HG03135 (cell line): Measurements from ENCODE around the gene NPHP4.

Source experiments
- ATAC-seq: cut with Tn5 transposase; IDR thresholded peaks from one replicate; pipeline ENCODE4 v1.9.1; 2021; ENCODE audit warnings: mild to moderate bottlenecking, moderate library complexity; ENCODE audit not compliant: unreplicated experiment

Gene NPHP4

DNA sequence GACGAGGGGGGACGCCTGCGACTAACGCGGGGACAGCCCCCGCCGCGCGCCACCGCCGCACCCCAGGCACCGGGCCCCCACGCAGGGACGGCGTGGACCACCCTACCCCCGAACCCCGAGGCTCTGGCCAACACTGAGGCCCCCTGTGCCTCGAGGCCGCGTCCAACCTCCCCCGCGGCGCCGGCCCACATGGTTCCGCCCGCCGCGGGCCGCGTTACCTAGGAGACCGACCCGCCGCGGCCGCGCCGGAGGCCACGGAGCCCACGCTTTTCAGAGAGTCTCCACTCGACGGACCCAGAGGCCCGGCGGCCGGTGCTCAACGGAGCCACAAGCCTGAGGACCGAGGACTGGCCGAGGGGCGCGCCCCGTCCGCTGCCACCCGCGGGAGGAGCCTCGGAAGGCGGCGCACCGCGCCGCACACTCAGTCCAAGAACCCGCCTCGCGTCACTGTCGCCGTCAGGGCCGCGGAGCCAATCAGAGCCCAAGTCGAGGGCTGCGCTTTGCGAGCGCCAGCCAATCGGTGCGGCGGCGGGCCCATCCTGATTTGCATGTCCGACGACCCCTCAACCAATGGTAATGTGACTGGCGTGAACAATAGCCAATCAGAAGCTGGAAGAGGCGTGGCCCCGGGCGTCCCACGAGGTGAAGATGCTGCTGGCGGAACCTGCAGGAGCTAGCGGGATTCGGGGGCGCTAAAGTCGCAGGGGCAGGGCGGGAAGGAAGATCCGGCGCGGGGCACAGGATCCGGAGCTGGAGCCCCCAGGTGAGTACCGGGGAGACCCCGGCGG is at the start of gene NPHP4:
NPHP4 (minus strand) TSS at position 400 of the 788 bp plus-strand sequence. CDS start 6,136 bp downstream, outside the sequence.
- peak; percentile 90 for ATAC-seq

DNA sequence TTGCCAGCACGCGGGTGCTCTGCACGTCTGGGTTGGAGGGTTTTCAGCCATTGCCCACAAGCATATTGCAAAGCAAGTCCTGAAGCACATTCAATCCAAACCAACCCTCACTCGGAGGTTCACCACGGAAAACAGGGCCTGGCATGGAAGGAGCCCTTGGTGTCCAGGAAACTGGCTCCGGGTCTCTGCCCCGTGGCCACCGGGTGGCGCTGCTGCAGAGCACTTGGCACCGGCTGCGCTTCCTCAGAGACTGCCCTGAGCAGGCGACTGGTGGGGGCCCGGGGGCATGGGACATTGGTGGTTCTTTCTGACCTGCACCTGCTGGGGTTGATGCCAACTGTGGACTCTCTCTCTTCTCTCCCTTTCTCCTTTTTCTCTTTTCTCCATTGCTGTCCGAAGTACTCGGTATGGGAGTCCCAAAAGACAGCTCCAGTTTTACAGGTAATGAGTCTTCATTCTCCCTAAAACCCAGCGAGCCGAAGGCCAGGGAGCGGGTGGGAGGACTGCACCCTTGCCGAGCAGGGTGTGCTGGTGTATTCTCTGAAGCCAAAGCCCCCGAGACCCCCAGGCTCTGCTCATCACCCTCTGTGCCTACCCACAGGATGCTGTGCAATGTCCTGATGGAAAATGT is 49.3 kb upstream of the NPHP4 start:
- no peak for ATAC-seq

DNA sequence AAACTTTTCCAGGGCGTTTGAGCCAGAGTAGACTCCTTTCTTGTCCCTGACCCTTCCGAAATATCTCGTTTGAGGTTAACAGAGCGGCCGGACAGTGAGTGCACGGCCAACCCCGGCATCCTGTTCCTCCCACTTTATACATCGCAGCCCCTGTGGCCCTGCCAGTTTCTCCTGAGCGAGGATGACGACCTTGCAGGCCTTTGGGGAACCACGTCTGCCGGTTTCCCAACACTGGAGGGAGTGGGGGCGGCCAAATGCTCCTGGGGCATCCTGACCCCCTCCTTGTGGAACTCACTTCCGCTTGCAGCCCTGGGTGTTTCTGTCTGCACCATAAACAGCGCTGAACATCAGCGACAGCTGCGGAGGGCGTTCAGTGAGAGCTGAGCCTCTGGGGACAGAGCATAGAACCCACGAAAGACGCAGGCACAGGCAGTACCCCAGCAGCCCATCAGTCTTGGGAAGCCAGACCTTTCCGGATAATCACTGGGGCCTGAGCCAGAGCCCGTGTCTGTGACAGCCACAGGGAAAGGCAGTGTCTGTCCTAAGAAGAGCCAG is 48.7 kb upstream of the NPHP4 start:
- ATAC-seq, result no peak

DNA sequence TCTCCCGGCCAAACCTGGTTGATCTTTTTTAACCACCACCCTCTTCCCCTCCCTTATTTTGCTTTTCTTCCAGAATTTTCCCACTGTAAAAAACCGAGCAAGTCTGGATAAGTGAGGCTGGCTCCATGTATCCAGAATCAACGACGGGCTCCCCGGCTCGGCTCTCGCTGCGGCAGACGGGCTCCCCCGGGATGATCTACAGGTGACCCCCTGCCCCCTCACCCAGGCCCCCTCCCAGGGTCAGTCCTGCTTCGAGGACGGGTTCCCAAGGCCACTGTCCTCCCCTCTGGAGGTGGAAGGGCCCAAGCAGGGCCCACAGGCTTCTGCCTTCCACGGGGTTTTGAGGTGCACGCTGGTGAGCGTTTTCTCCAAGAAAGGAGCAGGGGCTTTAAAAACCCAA is 48.2 kb upstream of the NPHP4 start:
- no peak for ATAC-seq

DNA sequence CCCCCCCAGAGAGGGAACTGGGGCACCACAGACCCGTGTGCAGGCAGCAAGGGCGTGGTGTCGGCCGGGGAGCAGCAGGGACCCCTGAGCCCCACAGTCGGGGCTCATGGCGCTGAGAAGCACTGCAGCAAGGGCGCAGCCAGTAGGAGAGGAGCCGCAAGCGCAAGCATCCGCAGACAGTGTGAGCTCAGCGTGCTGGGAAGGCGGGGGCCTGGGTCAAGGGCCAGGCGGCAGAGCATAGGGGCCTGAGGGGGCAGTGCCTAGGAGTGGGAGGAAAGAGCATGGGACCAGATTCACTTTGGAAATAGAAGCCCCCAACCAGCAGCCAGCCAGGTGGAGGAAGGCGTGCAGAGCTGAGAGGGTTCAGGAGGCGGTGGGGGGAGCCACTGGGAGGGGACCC is 46.8 kb upstream of the NPHP4 start:
- ATAC-seq, result no peak

DNA sequence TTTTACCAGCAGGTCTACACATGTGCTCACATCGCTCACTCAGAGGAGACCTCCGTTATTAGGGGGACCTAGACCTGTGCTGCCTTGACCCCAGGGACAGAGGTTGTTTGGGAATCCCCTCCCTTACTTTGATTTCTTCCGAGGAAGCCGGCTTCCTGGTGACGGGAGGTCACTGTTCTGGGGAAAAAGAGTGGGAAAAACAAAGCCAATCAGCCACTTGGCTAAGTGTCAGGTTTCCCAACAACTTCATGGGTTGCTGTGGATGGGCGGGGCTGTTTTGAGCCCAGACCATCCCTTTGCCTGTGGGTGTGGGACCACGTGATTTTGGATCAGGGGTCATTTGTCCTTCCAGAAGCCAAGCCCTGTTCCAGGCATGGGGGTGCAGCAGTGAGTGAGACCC is 46.4 kb upstream of the NPHP4 start:
- no peak for ATAC-seq

DNA sequence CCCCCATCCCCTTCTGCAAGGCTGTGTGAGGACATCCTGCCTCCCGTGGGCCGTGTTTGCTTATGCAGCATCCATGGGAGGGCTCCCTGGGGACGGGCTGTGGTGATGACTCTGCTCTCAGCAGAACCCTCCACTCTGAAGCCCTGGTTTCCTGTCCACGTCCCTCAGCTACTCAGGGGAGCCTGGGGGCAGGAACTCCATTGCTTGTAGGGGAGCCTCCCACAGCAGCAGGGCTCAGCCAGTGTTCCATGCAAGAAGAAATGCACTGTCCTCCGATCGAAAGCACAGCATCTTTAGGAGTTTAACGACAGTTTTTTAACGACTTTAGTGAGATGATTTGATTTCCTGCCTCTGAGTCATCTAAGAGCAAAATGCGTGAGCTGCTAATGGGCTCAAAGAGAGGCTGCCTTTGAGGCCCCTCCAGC is 45.1 kb upstream of the NPHP4 start:
- ATAC-seq, result peak; percentile 76

DNA sequence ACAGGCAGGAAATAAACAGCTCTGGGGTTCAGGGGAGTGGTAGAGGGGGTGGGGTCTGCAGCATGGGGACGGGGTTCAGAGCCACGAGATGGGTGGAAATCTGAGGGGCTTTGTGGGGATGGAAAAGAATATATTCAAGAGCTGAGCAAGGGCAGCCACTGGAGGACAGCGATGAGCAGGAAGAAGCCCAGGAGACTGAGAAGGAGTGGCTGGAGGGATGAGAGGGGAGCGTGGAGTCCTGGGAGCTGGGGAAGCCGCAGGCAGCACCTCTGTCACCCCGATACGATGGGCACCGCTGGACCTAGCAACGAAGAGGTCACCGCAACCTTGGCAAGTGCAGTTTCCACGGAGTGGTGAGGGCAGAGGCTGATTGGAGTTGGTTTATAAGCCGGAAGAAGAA is 43.5 kb upstream of the NPHP4 start:
- no peak for ATAC-seq

DNA sequence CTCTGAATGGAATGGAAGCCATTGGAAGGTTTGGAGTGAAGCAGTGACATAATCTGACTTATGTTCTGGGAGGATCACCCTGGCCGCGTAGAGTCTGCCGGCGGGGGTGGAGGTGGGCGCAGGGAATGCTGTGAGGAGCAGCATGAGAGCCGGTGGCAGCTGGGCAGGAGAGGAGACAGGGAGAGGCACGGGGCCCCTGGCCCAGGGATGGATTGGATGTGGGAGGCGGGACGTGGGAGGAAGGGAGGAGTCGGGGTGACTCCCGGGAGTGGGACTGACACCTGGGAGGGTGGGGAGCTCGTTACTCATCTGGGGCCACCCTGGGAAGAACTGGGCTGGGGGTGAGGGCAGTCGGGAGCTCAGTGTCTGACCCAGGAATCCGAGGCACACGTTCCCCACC is 43.1 kb upstream of the NPHP4 start:
- ATAC-seq, result no peak

DNA sequence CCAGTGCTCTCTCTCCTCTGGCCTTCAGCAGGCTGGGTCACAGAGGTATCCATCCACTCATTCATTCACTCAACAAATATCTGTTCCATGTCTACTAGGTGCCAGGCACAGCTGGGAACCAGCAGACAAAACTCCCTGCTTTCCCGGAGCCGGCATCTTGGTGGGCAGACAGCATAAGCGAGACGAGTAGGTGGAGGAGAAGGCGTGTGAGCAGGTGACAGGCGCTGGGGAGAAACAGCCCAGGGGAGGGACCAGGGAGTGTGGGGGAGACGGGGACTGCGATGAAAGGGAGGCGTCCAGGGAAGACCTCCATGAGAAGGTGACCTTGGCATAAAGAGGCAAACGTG is 42.5 kb upstream of the NPHP4 start:
- no peak for ATAC-seq

DNA sequence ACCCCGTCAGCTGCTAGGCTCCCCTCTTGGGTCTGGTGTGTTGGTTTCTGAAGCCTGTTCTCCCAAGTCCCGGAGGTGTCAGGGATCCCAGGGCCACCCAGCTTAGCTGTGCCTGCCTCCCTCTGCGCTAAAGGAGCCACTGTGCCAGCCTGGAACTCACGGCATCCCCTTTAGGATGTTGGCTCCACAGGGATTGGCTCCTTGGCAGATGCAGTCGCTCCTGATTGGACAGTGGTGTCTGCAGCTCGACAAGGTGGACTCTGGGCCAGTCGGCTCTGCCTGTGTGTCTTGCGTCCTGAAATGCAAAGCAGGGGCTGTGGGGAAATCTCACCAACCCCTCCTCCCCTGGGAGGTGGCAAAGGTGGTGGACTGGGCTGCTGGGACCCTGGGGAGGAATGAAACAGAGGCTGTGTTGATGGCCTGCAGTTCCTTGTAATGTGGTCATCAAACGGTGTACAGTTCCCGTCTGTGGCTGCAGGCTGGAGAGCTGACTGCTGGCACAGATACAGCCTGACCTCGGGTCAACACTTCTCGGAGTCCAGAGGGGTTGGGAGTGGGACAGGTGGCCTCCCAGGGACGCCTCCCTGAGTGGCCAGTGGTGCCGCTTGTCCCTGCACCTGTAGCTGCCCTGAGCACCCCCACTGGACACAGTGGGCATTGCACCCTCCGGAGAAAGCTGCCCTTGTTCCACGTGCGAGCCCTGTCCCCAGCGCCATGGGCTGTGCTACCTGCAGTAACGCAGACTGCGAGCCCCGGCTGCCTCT is 41.9 kb upstream of the NPHP4 start:
- ATAC-seq, result no peak

DNA sequence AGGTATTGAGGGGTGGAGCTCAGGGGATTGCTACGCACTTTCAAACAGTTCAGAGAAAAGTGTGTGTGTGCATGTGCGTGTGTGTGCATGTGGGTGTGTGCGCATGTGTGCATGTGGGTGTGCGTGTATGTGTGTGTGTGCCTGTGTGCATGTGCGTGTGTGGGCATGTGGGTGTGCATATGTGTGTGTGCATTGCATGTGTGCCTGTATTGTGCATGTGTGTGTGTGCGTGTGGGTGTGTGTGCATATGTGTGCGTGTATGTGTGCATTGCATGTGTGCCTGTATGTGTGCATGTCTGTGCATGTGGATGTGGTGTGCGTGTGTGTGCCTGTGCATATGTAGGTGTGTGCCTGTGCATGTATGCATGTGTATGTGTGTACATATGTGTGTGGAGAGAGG is 40.9 kb upstream of the NPHP4 start:
- no peak for ATAC-seq

DNA sequence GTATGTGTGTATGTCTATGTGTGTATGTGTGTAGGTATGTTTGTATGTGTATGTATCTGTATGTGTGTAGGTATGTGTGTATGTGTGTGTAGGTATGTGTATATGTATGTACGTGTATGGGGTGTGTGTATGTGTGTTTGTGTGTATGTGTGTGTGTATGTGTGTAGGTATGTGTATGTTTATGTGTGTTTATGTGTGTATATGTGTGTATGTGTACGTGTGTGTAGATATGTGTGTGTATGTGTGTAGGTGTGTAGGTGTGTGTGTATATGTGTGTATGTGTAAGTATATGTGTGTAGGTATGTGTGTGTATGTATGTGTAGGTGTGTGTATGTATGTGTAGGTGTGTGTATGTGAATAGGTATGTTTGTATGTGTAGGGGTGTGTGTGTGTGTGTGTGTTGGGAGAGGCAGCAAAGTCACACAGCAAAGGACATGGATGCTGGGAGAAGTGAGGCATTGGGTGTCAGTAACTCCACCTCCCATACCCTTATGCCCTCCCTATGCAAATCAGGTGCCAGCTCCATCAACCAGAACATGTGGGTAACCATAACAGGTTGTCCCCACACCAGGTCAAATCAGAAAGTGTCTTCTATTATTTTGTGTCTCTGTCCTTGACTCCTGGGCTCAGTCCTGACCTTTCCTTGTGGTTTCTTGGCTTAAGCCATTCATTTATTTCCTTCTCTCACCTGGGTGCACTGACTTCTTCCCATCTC is 38.5 kb upstream of the NPHP4 start:
- no peak for ATAC-seq

DNA sequence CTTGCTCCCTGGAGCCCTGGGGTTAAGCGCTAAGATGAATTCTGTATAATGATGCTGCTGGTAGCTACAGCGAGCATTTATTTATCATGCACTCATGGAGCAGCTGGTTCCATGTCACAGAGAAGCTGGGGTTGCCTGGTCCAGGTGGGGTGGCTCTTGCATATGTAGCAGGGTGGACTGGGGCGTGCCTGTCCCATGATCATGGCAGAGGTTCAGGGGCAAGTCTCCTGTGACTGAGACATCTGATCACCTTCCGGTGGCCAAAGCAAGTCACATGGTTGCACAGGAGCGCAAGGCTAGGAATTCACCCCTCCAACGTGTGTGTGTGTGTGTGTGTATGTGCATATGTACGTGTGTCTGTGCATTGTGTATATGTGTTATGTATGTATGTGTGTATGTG is 37.9 kb upstream of the NPHP4 start:
- no peak for ATAC-seq

DNA sequence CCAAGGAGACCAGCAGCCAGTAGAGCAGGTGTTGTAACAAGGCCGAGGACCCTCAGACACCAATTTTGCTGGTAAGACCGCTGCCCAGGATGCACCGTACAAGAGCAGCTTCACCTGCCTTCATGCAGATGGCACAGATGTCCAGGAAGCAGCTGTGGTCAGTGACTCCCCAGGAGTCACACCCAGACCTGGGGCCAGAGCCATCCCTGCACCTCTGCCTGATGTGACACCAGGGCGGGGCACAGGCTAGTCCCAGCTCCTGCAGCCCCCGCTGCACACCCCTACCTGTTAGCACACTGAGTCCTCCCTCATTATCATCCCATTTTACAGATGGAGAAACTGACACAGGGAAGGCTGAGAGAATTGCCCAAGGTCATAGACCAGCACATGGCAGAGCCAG is 37.1 kb upstream of the NPHP4 start:
- ATAC-seq, result no peak

DNA sequence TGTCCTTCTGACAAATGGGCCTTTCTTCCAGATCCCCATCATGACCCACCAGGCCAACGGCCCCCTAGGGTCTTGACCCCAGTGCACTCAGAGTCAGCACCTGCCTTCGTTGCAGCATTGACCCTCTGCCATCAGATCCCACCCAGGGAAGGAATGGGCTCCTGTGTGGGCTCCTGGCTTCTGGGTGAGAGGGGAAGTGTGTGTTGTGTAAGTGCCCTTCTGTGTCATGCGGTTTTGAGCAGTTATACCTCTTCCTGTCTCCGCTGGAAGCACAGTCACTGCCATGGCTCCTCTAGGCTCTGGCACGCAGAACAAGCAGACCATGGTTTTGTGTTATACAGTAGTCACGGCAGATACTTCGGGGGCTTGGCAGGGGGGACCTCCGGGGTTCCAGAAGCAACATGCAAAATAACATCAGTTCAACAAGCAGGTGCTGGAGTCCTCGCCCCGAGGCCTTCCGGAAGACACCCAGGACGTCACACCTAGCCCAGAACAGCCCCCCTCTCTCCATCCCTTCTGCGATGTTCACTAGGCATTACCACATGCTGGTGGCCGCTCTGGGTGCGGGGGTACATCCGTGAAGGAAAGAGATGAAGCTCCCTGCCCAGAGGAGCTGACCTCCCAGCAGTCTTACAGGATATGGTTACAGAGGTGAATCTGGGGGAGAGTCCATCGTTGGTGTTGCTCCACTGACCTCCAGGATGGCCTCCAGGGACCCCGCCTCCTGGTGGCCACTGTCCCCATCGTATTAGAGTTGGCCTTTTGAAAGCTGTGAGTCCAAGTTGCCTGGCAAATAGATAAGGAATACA is 36.0 kb upstream of the NPHP4 start:
- no peak for ATAC-seq

DNA sequence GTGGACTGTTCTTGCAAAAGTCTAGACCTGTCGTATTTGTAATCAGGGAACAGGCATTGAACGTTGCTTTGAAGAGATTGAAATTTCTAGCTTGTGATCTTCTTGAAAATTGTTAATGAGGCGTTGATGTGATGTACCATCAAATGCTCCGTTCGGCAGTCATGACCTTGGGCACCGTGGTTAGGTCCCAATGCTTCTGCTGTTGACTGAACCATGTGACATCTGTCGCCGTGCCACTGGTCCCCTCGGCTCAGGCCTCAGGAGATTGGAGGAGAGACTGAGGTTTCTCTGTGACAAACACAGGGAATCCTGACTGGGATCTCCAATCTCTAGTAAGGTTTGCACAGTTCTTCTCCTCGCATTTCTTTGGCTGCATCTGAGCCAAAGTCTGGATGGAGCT is 35.4 kb upstream of the NPHP4 start:
- ATAC-seq, result no peak

DNA sequence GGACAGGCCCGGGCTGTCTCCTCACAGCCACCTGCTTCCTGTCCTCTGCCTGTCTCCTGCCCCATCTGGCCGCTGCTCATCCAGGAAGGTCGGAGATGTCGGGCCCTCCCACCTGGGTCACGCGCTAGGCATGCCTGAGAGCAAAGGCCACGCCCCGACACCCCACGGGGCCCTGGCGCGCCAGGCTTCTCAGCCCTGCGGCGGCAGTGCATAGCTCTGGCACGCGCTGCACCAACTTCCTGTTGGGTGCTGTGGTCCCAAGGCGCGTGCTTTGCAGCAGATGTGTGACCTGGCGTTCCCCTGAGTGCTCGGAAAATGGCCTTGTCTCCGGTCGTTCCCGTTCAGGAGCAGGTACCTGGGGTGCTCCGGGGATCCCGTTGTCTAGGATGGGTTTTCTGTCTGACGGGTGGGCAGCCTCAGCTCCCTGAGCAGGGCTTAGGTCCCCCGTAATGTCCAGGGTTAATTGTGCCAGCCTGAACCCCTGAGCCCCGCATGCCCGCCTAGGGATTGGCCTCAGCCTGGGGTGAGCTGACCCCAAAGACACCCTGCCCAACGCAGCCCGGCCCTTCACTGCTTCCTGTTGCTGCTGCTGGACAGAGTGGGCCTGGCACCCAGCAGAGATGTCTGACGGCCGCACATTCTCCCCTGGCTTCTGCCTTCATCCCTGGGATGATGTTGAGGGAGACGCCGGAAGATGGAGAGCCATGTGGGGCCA is 34.0 kb upstream of the NPHP4 start:
- peak; percentile 81 for ATAC-seq

DNA sequence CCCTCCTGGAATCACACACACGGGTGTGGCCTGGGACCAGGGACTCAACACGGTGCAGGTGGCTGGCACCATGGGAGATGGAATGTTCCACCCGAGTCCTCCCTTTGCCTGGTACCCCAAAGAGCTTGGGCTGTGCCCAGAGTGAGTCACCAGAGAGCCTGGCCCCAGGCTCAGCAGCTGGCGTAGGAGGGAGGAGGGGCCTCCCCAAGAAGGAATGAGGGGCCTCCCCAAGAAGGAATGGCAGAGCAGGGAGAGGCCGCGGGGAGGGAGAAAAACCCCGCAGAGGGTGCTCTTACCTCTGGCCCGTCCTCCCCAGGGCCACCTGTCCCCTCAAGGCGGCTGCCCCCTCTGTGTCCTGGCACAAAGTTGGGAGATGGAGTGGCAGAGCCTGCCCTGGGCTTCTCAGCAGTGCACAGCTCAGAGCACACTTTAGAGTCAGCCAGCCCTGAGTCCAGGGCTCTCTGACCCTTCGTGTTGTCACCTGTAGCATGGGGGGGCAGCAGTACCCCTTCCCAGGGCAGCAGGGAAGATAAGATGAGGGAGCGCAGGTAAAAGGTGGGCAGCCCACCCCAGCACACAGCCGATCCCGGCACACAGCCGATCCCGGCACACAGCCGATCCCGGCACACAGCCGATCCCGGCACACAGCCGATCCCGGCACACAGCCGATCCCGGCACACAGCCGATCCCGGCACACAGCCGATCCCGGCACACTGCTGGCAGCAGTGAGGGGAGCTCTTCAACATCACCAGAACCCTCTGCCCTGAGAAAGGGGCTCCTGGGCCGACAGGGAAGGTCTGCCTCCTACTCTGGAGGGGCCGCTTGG is 33.3 kb upstream of the NPHP4 start:
- no peak for ATAC-seq
